Activated CD4-positive, alpha-beta T cell treated with anti-CD3 and anti-CD28 coated beads, Interleukin-2, amount 50 U/mL, for 24 hours (primary cell): ENCODE results near the gene RMP24.

ENCODE experiments used
- DNase-seq, 2 donors: peaks; one replicate each; pipeline ENCODE4 v3.0.0-alpha.2; 2020; ENCODE audit warnings: low read depth in 1 of 2, low spot score in 1 of 2

RMP24 gene

DNA sequence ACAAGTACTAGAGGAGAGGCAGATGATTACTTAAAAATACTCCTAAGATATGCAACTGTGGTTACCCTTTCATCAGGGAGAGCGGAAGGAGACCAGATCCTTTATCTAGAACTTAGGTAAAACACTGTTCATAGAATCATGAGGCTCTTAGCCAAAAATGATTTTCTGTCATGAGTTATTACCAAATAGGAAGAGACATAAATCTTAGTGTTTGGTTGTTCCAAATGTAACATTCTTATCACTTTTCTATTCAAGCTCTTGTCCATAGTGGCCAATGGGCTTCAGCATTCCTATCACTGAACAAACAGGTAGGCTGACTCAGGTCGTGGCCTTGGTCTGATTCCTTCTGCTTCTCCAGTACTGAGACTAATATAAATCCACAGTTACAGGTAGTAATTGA, 56.4 kb downstream of the RMP24 start:
- DNase-seq = no peak
